ENCODE measurements around the gene TARS3.

DNA sequence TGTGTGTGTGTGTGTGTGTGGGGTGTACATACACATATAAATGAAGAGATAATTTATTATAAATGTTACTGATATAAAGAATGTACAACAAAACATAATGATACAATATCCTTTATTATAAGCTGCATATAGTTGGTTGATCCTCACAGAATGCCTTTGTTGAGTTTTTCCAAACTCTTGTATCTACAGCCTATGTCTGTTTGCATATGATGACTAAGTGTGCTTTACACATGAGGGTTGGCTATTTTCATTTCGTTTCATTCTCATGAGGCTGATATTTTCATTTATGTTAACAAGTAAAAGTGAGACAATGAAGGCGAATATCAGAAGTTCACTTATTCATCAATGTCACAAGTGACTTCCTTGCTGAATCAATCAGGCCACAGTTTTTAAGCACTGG is 117.2 kb downstream of the TARS3 start:
- TF ChIP-seq, protein P1, sequence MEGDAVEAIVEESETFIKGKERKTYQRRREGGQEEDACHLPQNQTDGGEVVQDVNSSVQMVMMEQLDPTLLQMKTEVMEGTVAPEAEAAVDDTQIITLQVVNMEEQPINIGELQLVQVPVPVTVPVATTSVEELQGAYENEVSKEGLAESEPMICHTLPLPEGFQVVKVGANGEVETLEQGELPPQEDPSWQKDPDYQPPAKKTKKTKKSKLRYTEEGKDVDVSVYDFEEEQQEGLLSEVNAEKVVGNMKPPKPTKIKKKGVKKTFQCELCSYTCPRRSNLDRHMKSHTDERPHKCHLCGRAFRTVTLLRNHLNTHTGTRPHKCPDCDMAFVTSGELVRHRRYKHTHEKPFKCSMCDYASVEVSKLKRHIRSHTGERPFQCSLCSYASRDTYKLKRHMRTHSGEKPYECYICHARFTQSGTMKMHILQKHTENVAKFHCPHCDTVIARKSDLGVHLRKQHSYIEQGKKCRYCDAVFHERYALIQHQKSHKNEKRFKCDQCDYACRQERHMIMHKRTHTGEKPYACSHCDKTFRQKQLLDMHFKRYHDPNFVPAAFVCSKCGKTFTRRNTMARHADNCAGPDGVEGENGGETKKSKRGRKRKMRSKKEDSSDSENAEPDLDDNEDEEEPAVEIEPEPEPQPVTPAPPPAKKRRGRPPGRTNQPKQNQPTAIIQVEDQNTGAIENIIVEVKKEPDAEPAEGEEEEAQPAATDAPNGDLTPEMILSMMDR (IDR thresholded peaks at IDR 0.05), result no peak
- no peak for TF ChIP-seq POLR2A (IDR thresholded peaks at IDR 0.05)
